ENCODE measurements around the gene CACNA1C.
A peak's percentile ranks its signal among the peaks of the same experiment; 100 is the strongest.

Gene CACNA1C

GRCh38 chr12:2300168-2300567 is 247.4 kb downstream of the CACNA1C start:
- DNase-seq: no peak

DNA sequence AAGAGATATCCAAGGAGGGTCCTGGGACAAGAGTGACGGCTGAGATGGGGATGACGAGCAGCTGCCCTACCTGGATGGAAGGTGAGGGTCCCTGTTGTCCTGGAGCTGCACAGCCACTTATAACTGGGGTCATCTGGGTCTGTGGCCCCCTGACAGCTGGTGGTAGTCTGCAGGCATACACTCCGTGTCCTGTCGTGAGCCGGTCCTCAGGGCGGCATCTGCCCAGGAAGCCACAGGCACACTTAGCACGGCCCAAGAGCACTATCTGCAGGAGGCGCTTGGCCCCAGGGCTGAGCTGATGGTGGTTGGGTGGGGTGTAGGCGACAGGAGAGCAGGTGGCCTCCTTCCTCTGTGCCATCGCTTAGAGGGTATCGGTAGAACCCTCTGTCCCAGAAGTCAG is 248.1 kb downstream of the CACNA1C start:
- no peak for DNase-seq

DNA sequence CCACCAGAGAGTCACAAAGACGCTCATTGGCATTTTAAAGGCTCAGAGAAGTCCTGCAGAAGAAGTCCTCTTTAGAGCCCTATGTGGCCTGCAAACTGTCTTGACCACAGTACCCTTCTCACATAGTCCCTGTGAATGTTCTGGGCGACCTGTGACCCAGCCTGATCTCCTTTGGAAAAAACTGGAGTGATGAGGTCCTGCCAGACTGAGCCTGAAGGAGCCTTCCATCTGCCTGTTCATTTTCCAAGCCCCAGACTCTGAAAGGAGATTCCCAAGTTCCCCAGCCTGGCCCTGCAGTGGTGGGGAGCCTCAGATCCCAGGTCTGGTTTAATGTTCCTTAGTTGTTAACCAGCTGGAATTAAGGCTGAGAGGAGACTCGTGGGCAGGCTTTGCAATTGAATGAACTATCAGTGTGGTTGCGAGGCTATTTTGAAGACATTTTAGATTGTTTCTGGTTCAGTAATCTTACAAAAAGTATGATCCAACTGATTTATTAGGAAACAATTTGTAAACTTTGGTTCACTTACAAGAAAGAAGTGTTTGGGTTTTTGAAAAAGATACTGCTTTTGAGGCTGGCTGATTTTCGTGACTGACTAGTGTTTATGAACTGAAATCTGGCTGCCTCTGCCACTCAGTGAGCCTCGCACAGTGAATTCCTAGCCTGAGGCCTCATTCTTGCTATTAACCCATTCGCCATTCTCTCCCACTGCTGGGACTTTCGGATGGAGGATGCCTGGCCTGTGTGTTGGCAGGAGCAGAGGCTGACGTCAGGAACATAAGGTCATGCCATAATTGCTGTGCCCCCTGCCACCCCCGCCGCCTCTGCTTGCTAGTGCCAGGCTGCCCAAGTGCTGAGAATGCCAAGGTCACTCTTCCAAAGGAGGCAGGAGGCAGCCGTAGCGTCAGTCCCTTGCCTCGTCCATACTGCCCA is 249.0 kb downstream of the CACNA1C start:
- no peak for DNase-seq

- peak in 3 of 4 experiments; percentile 38 to 53 (median 49) for DNase-seq
These were observed 250.2 kb downstream of the CACNA1C start for GRCh38 chr12:2302711-2303580.

- DNase-seq: no peak
These were observed 251.4 kb downstream of the CACNA1C start for GRCh38 chr12:2304223-2304622.

DNA sequence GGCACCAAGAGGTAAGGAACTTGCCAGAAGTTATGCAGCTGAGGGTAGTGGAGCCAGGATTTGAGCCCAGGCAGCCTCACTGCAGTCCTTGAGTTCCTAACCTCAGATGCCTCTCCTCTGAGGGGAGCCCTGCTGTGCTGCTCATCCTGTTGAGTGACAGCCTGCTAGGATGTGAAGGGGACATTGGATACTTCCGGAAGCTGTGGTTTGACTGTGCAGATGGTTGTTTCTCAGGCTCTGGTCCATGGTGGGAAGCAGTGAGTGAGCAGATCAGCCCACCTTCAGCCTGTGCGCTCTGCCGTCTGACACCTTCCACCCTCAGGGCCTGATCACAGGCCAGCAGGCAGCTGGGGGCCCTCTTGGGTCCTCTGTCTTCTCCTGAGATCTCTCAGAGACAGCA is 253.2 kb downstream of the CACNA1C start:
- DNase-seq: peak in 1 of 4 experiments; percentile 15

- peak in 3 of 4 experiments; percentile 24 to 40 (median 31) for DNase-seq
These were observed 253.9 kb downstream of the CACNA1C start for GRCh38 chr12:2306735-2307134.

GRCh38 chr12:2307550-2307949 is 254.8 kb downstream of the CACNA1C start:
- DNase-seq: no peak

DNA sequence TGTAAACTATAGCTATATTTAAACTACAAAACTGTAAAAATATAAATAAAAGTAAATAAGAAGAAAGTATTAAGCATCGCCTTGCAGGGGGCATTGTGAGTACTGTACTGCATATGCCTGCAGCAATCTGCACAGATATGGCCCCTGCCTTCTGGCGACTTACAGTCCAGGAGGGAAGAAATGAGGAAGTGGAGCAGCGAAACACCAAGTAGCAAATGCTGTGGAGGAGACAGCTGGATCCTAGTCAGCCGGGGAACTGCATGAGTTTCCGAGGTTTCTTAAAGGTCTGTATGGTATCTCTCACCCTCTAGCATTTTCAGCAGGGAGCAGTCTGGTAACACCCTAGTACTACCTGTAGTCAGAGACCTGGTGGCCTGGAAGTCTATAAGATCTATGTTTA is 256.9 kb downstream of the CACNA1C start:
- peak in 3 of 4 experiments; percentile 37 to 48 (median 39) for DNase-seq

DNA sequence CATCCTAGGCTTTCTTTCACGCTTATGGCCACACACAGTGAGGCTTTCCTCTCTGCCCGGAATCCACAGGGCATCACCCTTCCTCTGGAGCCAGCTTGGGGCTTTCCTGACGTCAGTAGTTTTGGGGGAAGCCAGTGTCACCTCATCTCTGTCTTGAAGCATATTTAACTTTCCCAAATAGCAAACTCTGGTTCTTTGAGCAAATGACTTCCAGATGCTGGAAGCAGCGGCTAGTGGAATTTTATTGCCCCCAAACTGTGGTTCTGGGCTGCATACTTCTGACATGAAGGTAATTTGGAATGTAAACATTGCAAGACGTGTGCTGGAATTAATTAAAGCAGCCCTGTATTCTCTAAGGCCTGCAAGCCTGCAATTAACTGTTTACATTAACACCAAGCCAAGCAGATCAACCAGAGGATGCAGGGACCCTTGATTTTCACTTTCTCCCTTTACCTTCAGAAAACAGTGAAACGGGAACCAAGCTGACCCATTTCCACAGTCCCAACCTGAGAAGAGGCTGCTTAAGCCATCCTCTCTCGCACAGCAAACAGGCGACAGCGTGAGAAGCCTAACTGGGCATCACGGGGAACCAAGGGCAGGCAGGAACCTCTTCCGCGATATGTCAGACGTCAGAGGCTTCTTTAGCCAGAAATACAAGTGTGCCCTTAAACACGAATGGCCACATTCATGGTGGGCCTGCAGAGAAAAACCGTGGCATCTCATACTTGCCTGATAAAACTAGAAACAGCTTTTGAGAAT is 258.4 kb downstream of the CACNA1C start:
- no peak for DNase-seq

DNA sequence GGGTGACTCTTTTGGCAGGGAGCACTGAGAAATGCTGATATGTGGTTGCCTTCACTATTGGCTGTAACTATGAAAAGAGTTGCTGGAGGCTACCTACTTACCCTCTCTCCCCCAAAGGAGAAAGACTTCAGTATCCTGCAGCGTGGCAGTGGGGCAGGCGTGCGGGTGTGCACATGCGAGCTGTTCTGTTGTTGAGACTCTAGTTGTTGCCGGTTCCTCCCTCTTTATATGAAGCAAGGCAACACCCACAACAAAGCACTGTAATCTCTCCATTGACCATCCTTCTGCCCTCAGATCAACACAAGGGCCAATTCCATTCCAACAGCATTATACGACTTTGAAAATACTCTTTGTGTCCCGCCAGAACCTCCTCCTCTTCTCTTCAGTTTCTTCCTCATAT is 259.4 kb downstream of the CACNA1C start:
- no peak for DNase-seq

GRCh38 chr12:2312770-2313169 is 260.0 kb downstream of the CACNA1C start:
- DNase-seq: no peak

GRCh38 chr12:2314492-2314891 is 261.7 kb downstream of the CACNA1C start:
- no peak for DNase-seq

DNA sequence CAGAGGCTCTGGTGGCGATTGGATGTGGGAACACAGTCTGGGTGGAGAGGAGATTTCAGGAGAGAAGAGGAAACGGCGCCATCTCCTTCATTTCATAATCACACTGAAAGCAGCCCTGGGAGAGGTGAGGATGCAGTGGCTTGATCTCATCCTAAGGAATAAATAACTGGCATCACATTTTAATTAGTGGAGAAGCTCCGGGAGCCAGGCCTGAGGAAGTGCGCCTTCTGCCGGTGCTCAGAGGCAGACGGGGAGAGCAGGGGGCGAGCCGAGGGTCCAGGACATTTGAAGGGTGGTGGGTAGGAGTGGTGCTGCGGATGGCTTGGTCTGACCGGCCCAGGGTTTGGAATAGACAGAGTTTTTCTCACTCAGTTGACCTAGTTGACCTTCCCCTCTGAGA is 265.0 kb downstream of the CACNA1C start:
- DNase-seq: no peak

DNA sequence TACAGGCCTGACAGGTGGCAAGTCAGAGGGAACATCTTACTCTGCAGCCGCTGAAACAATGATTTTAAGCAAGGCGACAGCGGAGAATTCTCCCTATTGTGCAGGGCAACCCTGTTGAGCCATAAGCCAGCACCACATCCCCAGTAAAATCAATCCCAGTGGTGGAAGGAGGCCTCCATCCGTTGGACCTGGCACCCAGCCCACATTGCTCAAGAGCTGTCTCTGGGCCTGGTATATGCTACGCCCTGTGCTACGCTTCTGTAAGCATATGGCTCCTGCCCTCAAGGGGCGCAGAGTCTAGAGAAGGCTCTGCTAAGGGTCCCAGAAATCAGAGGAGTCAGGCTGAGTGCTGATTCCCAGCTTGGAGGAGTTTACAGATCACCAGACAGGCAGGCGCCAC is 265.5 kb downstream of the CACNA1C start:
- no peak for DNase-seq

- no peak for DNase-seq
These were observed 266.3 kb downstream of the CACNA1C start for GRCh38 chr12:2319136-2319535.

DNA sequence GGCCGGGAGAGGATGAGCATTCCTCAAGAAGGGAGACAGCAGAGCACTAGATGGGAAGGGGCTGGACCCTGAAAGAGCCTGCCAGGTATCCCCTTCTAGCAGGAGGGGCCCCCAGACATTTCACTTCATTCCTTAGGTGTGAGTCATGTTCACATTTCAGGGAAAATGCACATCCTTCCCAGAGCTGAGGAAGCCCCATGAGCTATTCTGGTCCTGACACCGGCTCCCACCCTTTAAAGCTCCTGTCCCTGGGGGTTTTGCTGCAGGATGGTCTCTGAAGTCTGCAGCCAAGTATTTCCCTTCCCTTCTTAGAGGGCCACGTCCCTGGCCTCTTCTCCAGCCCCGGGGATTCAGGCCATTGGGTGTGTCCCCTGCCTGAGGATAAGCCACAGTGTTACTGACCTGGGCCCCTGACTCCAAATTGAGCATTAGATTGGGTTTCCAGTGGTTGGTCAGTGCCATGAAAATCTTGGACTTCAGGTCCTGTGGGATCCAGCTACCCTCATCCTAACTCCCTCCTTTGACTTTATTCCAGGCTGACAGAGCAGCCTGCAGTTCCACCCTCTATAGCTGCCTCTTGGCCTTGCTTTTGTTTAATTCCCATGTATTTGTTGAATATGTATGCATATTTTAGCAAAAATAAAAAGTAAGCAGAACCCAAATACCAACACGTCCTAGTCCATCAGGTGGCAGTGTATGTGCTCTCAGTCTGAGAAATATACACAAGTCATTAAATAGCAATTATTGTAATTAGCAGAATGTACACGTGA is 267.1 kb downstream of the CACNA1C start:
- DNase-seq: no peak

DNA sequence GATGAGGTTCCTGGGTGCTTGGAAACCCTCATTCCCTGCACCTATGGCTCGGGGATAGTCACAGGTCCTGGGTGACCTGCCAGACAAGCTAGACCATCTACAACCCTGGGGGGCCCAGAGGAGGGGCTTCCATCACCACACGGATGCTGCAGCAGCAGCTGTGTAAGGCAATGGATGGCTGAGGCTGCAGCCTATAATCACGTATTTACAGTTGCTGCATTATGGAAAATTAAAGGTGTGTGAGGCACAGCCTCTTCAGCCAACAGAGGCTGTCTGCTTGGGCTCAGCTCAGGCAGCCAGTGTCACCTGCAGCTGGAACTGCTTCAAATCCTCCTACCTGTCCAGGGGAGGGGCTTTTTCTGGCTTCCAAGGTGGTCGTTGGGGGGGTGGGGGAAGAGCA is 268.1 kb downstream of the CACNA1C start:
- DNase-seq: no peak

GRCh38 chr12:2322554-2323120 is 269.9 kb downstream of the CACNA1C start:
- peak in 1 of 4 experiments; percentile 26 for DNase-seq

GRCh38 chr12:2323532-2324255 is 270.9 kb downstream of the CACNA1C start:
- DNase-seq: peak; percentile 51 to 80 (median 72)

GRCh38 chr12:2324387-2324786 is 271.6 kb downstream of the CACNA1C start:
- DNase-seq: no peak
